ENCODE measurements around the gene ZNFX1. TPM values are rescaled to one million over a fixed set of nuclear protein-coding genes. Genes with fewer than 3 reads are reported as not detected.
A peak's percentile ranks its signal among the peaks of the same experiment; 100 is the strongest.

The ZNFX1 gene
- total and polyA plus RNA-seq, 2 donors from 2014 or later, result 8.0 to 44.0 TPM

GRCh38 chr20:49245921-49246740 lies 31.7 kb downstream of the ZNFX1 start:
- peak; percentile 37 for TF ChIP-seq CTCF (IDR thresholded peaks at IDR 0.05; ENCODE audit: borderline replicate concordance, extremely low read depth, insufficient read depth)
- Histone ChIP-seq H3K9me3 (ENCODE audit: control insufficient read depth in 2 of 3, insufficient read depth in 1 of 3, low read length in 3 of 3) (no peaks in the 10 kb centered on the region), H3K4me3 (ENCODE audit: low read length in 3 of 3) (no peak overlapping the region), H3K27me3 (ENCODE audit: control insufficient read depth, insufficient read depth, low read length) (no peaks in the 10 kb centered on the region), H3K9ac (ENCODE audit: low read length in 3 of 3) (no peak overlapping the region), H3K4me1 (ENCODE audit: control insufficient read depth in 2 of 3, insufficient read depth in 2 of 3, low read depth in 1 of 3, low read length in 3 of 3) (peaks cover 0 to 10% (median 0%) of the 10 kb centered on the region in 3 donors), H3K36me3 (ENCODE audit: control insufficient read depth in 2 of 3, insufficient read depth in 3 of 3, low read length in 3 of 3) (peaks cover 9 to 64% (median 48%) of the 10 kb centered on the region in 3 donors), H3K27ac (ENCODE audit: low read depth in 2 of 2, low read length in 2 of 2) (no peak overlapping the region)
- DNase-seq (peak in 3 of 5 donors; percentile 27 to 66 (median 33)), FAIRE-seq (no peak)
- intact Hi-C loops (cut with DNase I), result no loop called here

- Histone ChIP-seq H3K36me3 (ENCODE audit: control insufficient read depth in 2 of 3, insufficient read depth in 3 of 3, low read length in 3 of 3) (peaks cover 5 to 64% (median 54%) of the 10 kb centered on the region in 3 donors), H3K27ac (ENCODE audit: low read depth in 2 of 2, low read length in 2 of 2) (no peak overlapping the region), H3K4me3 (ENCODE audit: low read length in 3 of 3) (no peak overlapping the region), H3K9me3 (ENCODE audit: control insufficient read depth in 2 of 3, insufficient read depth in 1 of 3, low read length in 3 of 3) (no peaks in the 10 kb centered on the region), H3K27me3 (ENCODE audit: control insufficient read depth, insufficient read depth, low read length) (no peaks in the 10 kb centered on the region), H3K4me1 (ENCODE audit: control insufficient read depth in 2 of 3, insufficient read depth in 2 of 3, low read depth in 1 of 3, low read length in 3 of 3) (no peaks in the 10 kb centered on the region), H3K9ac (ENCODE audit: low read length in 3 of 3) (no peak overlapping the region)
- intact Hi-C loops (cut with DNase I), result no loop called here
- no peak for TF ChIP-seq CTCF (IDR thresholded peaks at IDR 0.05; ENCODE audit: borderline replicate concordance, extremely low read depth, insufficient read depth)
- FAIRE-seq (no peak), DNase-seq (no peak)
These were observed 40.3 kb downstream of the ZNFX1 start for GRCh38 chr20:49237531-49237930.

- Histone ChIP-seq H3K9ac (ENCODE audit: low read length in 3 of 3) (no peak overlapping the region), H3K27ac (ENCODE audit: low read depth in 2 of 2, low read length in 2 of 2) (no peak overlapping the region), H3K4me3 (ENCODE audit: low read length in 3 of 3) (no peak overlapping the region), H3K9me3 (ENCODE audit: control insufficient read depth in 2 of 3, insufficient read depth in 1 of 3, low read length in 3 of 3) (no peaks in the 10 kb centered on the region), H3K27me3 (ENCODE audit: control insufficient read depth, insufficient read depth, low read length) (no peaks in the 10 kb centered on the region), H3K4me1 (ENCODE audit: control insufficient read depth in 2 of 3, insufficient read depth in 2 of 3, low read depth in 1 of 3, low read length in 3 of 3) (no peaks in the 10 kb centered on the region), H3K36me3 (ENCODE audit: control insufficient read depth in 2 of 3, insufficient read depth in 3 of 3, low read length in 3 of 3) (peaks cover 7 to 57% (median 49%) of the 10 kb centered on the region in 3 donors)
- no peak for DNase-seq
- TF ChIP-seq CTCF (IDR thresholded peaks at IDR 0.05; ENCODE audit: borderline replicate concordance, extremely low read depth, insufficient read depth), result no peak
- intact Hi-C loops (cut with DNase I), result no loop called here
- FAIRE-seq, result no peak
These were observed 41.6 kb downstream of the ZNFX1 start for GRCh38 chr20:49236301-49236700.
